ENCODE results near the gene DDA1.

DDA1 gene

GRCh38 chr19:17305517-17306284 lies 3.7 kb upstream of the DDA1 start, which contains the start of gene MRPL34:
MRPL34 (plus strand) TSS chr19:17305872; CDS start chr19:17305893, 21 bp downstream.
- H3K4me3 ChIP-seq (ENCODE audit: low read length): peak within 1 kb of the TSS; percentile 86
- peak; percentile 100 for DNase-seq (ENCODE audit: low read depth)

GRCh38 chr19:17306285-17306714 lies 3.1 kb upstream of the DDA1 start:
- TF ChIP-seq CTCF (IDR thresholded peaks at IDR 0.05; ENCODE audit: insufficient read depth, low read depth, low read length, missing control alignments): no peak
- DNase-seq (ENCODE audit: low read depth): no peak
- peak overlapping the region; percentile 86 for H3K4me3 ChIP-seq (ENCODE audit: low read length)

More at GRCh38 chr19:17305517-17306284, 3.7 kb upstream of the DDA1 start, which contains the start of gene MRPL34:
- TF ChIP-seq CTCF (IDR thresholded peaks at IDR 0.05; ENCODE audit: insufficient read depth, low read depth, low read length, missing control alignments): peak; percentile 86

GRCh38 chr19:17307876-17308377 lies 1.4 kb upstream of the DDA1 start:
- no peak for TF ChIP-seq CTCF (IDR thresholded peaks at IDR 0.05; ENCODE audit: insufficient read depth, low read depth, low read length, missing control alignments)
- no peak for DNase-seq (ENCODE audit: low read depth)
- H3K4me3 ChIP-seq (ENCODE audit: low read length): no peak overlapping the region

- TF ChIP-seq CTCF (IDR thresholded peaks at IDR 0.05; ENCODE audit: insufficient read depth, low read depth, low read length, missing control alignments): no peak
- no peak for DNase-seq (ENCODE audit: low read depth)
- peak overlapping the region; percentile 82 for H3K4me3 ChIP-seq (ENCODE audit: low read length)
Observed at GRCh38 chr19:17309965-17310461, 650 bp downstream of the DDA1 start.

GRCh38 chr19:17311455-17312188 lies 2.3 kb downstream of the DDA1 start:
- H3K4me3 ChIP-seq (ENCODE audit: low read length): no peak overlapping the region
- DNase-seq (ENCODE audit: low read depth): peak; percentile 77
- TF ChIP-seq CTCF (IDR thresholded peaks at IDR 0.05; ENCODE audit: insufficient read depth, low read depth, low read length, missing control alignments): no peak

GRCh38 chr19:17312189-17313113 lies 3.1 kb downstream of the DDA1 start:
- no peak for DNase-seq (ENCODE audit: low read depth)
- no peak overlapping the region for H3K4me3 ChIP-seq (ENCODE audit: low read length)
- TF ChIP-seq CTCF (IDR thresholded peaks at IDR 0.05; ENCODE audit: insufficient read depth, low read depth, low read length, missing control alignments): no peak

Measured in epithelial cell of esophagus (primary cell).